Right renal pelvis (tissue), 4 donors: ENCODE results near the gene RTP3. TPM values are rescaled to one million over a fixed set of nuclear protein-coding genes. Genes with fewer than 3 reads are reported as not detected.
"Not testable (repeated sequence)": the region's sequence is repeated elsewhere in the genome, so short reads cannot be mapped to it uniquely, and the experiment has no call there.

ENCODE experiments used
- DNase-seq, 4 donors: peaks; one replicate each; pipeline ENCODE4 v3.0.0-alpha.2; 2013; ENCODE audit warnings: low read depth in 4 of 4, low spot score in 3 of 4, missing footprints in 1 of 4
- polyA plus RNA-seq, 4 donors: library from polyadenylated mRNA; unstranded; fragments of 120-200 nt; gene quantifications; one replicate each; pipeline ENCODE4 v1.2.1, GENCODE V29; 2013; ENCODE audit not compliant: insufficient read length in 4 of 4

Gene RTP3
- polyA plus RNA-seq, 4 donors = not detected

DNA sequence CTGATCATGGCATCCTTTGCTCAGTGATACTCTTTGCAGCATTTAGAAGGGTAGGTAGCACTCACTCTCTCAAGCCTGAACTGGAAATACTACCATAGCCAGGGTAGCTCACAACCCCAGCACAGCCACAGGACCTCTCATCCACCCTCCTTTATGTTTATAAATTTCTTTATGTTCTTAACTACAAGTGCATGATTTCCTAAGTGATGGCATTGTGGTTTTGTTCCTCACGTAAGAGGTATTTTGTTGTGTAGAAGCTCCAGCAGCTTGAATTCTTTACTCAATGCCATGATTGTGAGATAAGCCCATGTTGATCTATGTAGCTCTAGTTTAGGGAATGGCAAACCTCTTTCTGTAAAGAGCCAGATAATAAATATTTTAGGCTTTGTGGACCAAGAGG is 7.9 kb upstream of the RTP3 start:
- no peak for DNase-seq

DNA sequence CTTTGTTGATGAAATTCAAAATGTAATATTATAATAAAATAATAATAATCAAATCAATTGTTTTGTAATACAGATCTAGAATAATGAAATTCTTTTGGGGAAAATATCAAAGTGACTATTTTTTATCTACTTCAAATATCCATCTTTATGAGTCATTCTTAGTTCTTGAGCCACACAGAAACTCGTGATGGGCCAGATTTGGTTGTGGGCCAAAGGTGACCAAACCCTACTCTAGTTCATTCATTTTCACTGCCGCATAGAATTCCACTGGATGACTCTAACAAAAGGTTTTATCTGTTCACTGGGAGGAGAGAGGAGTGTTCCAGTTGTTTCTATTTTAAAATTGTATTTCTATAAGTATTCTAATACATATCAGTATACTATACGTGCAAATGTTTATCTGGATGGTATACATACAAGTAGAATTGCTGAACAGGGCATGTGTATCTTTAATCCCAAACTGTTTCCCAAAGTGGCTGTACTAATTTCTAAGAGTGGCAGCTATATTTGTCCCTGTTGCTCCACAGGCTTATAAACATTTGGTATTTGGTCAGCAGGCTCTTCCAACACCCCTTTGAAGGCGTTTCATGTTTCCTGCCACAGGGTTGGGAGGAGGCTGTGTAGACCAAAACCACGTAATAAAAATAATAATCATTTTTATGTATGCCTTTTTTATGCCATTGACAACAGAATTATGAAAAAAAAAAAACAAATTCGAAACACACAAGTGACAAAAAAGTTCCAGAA is 7.3 kb upstream of the RTP3 start:
- DNase-seq = no peak

DNA sequence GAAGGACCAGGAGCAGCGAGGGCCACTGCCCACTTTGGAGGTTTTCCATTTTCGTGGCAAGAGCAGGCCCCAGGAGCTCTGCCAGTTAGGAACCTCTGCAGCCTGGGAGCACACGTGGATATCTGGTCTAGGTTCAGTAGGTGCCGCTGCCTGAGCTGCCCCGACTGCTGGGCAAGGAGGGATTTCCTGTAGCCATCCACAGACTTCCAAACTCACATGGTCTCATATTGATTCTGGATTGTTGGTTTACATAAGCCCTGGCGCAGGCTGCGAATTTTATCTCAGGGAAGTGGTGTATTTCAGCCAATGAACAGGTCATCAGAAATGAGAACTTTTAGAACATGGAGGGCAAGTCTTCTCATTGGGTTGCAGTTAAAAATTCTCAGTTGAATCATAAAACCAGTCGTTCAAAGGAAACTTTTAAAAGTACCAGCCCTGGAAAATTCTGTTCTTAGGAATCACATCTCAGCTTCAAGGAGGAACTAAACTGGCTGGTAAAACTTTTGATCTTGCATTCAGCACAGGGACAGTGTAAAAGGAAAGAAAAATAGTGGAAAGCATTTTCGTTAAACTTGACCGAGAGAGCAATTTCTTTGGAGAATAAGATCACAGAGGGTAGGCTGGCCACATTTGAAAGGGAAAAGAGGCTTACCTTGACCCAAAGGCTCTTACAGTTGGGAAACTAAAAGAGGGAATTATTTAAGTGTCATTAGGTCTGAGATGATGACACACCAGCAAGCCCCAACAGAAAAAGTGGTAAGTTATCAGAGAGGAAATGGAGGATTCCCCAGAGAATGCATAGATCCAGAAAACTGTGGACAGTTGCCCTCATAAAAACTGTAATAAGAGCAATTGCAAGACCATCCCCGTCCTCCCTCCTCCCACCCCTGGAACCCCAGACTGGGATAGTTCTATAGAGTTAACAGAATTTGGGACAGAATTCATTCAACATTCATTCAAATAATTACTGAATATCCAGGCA is 6.4 kb upstream of the RTP3 start:
- no peak for DNase-seq

GRCh38 chr3:46492890-46493547 is 4.8 kb upstream of the RTP3 start:
- no peak for DNase-seq

GRCh38 chr3:46494491-46494890 is 3.3 kb upstream of the RTP3 start:
- not testable (repeated sequence) for DNase-seq

- DNase-seq = no peak
These were observed 1.8 kb upstream of the RTP3 start for GRCh38 chr3:46495901-46496456.

GRCh38 chr3:46496746-46497555 is 825 bp upstream of the RTP3 start:
- DNase-seq = no peak

DNA sequence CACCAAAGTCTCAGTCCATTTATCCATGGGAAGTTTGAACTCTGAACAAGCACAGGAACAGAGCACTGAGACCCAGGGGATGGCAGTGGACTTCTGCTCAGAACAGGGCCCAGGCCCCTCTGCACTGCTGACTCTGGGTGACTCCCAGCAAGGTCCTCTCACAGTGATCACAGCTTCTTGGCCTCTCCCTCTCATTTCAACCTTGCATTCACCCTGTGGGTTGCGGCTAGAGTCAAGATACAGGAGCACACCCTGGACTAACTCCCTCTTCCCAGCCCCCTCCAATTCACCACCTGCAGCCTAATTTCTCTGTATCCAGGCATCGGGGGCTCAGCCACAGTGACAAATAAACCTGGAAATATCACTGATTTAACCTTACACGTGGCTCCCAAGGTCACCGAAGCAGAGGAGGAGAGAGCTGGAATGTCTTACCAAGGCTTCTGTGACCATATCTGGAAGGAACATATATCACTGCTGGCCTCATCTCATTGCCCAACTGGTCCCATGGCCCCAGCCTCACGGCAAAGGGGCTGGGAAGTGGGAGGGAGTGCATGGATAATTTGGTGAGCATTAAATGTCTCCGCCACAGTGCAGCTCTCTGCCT is 1.2 kb downstream of the RTP3 start:
- no peak for DNase-seq

DNA sequence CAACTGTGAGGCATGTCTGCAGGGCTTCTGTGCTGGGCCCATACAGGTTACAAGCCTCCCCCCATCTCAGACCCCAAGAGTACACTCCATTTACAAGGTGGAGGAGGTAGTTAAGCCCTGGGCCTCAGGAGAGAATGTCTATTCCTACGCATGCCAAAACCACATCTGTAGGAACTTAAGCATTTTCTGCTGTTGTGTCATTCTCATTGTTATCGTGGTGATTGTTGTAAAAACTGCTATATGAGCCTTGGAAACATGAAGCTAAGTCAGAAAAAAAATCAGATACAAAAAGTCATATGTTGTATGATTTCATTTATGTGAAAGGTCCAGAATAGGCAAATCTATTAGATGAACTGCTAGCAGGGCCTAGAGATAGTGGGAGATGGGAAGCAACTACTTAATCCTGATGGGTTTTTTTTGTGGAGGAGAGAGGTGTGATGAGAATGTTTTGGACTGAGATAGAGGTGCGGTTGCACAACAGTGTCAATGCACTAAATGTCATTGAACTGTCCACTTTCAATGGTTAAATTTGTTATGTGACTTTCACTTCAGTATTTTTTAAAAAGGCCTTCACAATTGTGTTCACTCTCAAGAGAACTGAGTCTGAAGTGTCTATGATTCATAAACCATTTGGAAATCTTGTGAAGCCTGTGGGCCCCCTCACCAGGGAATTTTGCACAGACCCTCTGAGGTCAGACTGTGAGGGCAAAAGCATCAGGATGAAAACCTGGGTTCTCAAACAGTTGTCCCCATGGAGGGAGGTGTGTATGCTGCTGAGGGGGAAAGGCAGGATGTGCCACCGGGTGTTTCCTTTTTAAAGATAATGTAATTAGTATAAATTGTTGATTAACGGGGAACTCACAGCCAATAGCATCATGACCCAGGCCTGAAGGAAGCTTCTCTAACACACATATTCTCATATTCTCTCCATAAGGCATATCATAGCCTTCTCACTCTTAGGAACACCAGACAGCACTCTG is 3.2 kb downstream of the RTP3 start:
- no peak for DNase-seq

DNA sequence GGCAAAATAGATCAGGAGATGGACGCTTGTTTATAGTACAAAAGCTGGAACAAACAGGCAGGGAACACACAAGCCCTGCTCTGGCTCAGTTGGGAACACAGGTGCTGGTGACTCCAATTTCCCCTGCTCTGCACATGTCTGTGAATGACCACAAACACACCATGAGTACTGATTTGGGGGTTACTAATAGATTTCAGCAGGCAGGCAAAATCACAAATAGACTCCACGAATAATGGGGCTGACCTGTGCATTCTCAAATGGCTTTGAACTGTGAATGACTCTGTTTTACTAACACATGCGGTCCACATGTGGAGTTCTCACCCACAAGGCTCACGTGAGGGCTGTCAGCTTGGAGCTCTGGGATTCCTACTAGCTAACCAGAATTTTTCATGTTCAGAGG is 3.9 kb downstream of the RTP3 start:
- no peak for DNase-seq

DNA sequence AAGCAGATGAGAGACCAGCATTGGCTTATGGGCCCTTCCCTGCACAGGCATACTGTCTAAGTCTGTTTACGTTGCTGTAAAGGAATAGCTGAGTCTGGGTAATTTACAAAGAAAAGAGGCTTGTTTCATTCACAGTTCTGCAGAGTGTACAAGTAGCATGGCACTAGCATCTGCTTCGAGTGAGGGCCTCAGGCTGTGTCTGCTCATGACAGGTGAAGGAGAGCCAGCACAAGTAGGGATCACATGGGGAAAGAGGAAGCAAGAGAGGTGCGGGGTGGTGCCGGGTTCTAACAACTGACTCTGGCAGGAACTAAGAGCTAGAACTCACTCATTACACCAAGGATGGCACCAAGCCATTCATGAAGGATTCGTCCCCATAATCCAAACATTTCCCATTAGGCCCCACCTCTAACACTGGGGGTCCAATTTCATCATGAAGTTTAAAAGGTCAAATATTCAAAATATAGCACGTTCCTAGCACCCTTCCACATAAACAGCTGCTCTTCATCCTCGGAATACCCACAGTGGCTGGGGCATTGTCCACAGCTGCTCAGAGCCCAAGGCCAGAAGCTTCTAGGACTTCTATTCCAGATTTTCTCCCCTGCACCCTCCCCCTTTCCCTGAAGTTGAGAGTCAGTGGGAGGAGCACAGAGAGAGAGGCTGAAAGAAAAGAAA is 5.6 kb downstream of the RTP3 start:
- DNase-seq = no peak

DNA sequence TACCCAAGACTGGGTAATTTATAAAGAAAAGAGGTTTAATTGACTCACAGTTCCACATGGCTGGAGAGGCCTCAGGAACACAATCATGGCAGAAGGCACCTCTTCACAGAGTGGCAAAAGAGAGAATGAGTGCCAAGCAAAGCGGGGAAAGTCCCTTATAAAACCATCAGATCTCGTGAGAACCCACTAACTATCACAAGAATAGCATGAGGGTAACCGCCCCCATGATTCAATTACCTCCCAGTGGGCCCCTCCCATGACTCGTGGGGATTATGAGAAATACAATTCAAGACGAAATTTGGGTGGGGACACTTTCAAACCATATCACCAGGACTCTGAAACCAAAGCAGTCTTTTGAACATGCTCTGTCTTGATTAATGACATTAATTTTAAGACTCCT is 7.0 kb downstream of the RTP3 start:
- no peak for DNase-seq

DNA sequence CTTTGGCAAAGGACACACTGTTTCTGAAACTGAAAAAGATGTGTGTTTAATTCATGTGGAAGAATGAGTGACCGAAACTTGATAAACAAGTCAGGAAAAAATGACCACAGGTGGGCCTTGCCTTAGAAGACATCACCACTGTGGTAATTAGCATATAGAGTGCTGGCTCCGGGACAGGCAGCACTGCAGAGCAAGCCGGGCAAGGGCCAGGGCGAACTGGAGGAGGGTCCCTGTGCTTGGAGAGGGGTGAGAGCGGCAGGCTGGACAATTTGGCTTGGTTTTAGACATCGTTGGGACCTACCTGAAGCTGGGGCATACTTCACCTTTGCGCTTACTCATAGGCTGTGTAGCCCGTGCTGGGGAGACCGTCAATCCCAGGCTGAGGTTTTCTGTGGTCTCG is 8.2 kb downstream of the RTP3 start:
- DNase-seq = no peak

GRCh38 chr3:46506526-46506925 is 8.8 kb downstream of the RTP3 start:
- DNase-seq = no peak

DNA sequence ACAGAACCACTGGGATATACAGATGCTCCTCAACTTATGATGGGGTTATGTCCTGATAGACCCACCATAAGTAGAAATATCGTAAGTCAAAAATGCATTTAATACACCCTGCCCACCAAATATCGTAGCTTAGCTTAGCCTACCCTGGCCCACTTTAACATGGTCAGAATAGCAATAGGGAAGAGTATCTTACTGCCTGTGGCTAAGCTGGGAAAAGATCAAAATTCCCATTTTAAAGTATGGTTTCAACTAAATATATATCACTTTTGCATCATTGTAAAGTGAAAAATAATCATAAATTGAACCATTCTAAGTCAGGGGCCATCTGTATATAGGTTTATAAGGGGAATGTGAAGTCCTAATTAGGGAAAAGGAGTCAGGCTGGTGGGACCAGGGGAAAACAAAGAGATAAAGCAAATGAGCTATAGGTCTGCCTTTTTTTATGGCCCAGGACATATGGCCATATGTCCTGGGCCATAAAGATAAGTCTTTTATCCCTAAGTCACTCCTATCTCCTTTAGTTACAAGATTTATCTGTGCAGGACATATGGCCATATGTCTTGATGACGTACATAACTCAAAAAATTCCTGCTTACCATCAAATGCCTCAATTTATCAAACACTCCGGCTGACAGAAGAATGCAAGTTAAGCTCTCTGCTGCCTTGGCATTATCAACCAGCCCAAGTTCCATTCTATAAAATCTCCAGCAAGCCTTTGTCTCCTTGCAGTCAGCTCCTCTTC is 11.2 kb downstream of the RTP3 start:
- DNase-seq = no peak

GRCh38 chr3:46509661-46510187 is 11.9 kb downstream of the RTP3 start:
- no peak for DNase-seq

GRCh38 chr3:46512191-46512749 is 14.5 kb downstream of the RTP3 start:
- no peak for DNase-seq
